ENCODE results near the gene NDRG2.

Gene NDRG2

GRCh38 chr14:21061347-21061668 lies 36.4 kb upstream of the NDRG2 start:
- Histone ChIP-seq H3K4me3 (replicated peaks; ENCODE audit: insufficient read depth, low read length) (no peak overlapping the region), H3K27ac (replicated peaks) (no peak overlapping the region), H3K27me3 (ENCODE audit: insufficient read depth, poor library complexity, severe bottlenecking) (no peaks in the 10 kb centered on the region)
- DNase-seq (ENCODE audit: low read depth in 1 of 2, low spot score in 1 of 2): no peak
- TF ChIP-seq CTCF (IDR thresholded peaks at IDR 0.05; ENCODE audit: insufficient read depth, low read length) (no peak), SPI1 (IDR thresholded peaks at IDR 0.05; ENCODE audit: borderline replicate concordance, low read depth) (no peak), GABPA (IDR thresholded peaks at IDR 0.05; ENCODE audit: low read depth) (no peak), POLR2AphosphoS5 (IDR thresholded peaks at IDR 0.05; ENCODE audit: low read depth) (no peak), REST (IDR thresholded peaks at IDR 0.05; ENCODE audit: insufficient replicate concordance, low read depth) (no peak)

GRCh38 chr14:21060614-21061346 lies 35.9 kb upstream of the NDRG2 start:
- TF ChIP-seq GABPA (IDR thresholded peaks at IDR 0.05; ENCODE audit: low read depth) (no peak), POLR2AphosphoS5 (IDR thresholded peaks at IDR 0.05; ENCODE audit: low read depth) (no peak), SPI1 (IDR thresholded peaks at IDR 0.05; ENCODE audit: borderline replicate concordance, low read depth) (no peak), CTCF (IDR thresholded peaks at IDR 0.05; ENCODE audit: insufficient read depth, low read length) (no peak), REST (IDR thresholded peaks at IDR 0.05; ENCODE audit: insufficient replicate concordance, low read depth) (no peak)
- no peak overlapping the region for H3K4me3 ChIP-seq (replicated peaks; ENCODE audit: insufficient read depth, low read length)
- no peak overlapping the region for H3K27ac ChIP-seq (replicated peaks)
- no peak for DNase-seq (ENCODE audit: low read depth in 1 of 2, low spot score in 1 of 2)
- no peaks in the 10 kb centered on the region for H3K27me3 ChIP-seq (ENCODE audit: insufficient read depth, poor library complexity, severe bottlenecking)

- Histone ChIP-seq H3K27me3 (ENCODE audit: insufficient read depth, poor library complexity, severe bottlenecking) (no peaks in the 10 kb centered on the region), H3K27ac (replicated peaks) (no peak overlapping the region), H3K4me3 (replicated peaks; ENCODE audit: insufficient read depth, low read length) (no peak overlapping the region)
- TF ChIP-seq GABPA (IDR thresholded peaks at IDR 0.05; ENCODE audit: low read depth): no peak
- no peak for TF ChIP-seq POLR2AphosphoS5 (IDR thresholded peaks at IDR 0.05; ENCODE audit: low read depth)
- no peak for TF ChIP-seq CTCF (IDR thresholded peaks at IDR 0.05; ENCODE audit: insufficient read depth, low read length)
- TF ChIP-seq SPI1 (IDR thresholded peaks at IDR 0.05; ENCODE audit: borderline replicate concordance, low read depth): no peak
- no peak for TF ChIP-seq REST (IDR thresholded peaks at IDR 0.05; ENCODE audit: insufficient replicate concordance, low read depth)
- DNase-seq (ENCODE audit: low read depth in 1 of 2, low spot score in 1 of 2): no peak
Observed at GRCh38 chr14:21059842-21060613, 35.2 kb upstream of the NDRG2 start.

Data from HL-60 (cell line).